Erythroblast (primary cell): ENCODE measurements around the gene FASLG.

ENCODE experiments used
- GATA1 ChIP-seq: IDR thresholded peaks from 2 replicates; pipeline ENCODE4 v1.6.1; 2011; ENCODE audit warnings: low read depth, mild to moderate bottlenecking, control low read depth, low read length, moderate library complexity
- POLR2A ChIP-seq: IDR thresholded peaks from 2 replicates; pipeline ENCODE4 v1.6.1; 2011; ENCODE audit warnings: mild to moderate bottlenecking, low read length

GRCh38 chr1:172658871-172659453 is at the start of gene FASLG:
- TF ChIP-seq POLR2A (no peak), GATA1 (no peak)
